CD4-positive, alpha-beta T cell treated with Interleukin-4 for 1 hour (primary cell): Measurements from ENCODE around the gene NUP214.
"Not testable (repeated sequence)": the region's sequence is repeated elsewhere in the genome, so short reads cannot be mapped to it uniquely, and the experiment has no call there.

Source experiments
- DNase-seq, 2 donors: peaks; one replicate each; pipeline ENCODE4 v3.0.0-alpha.2; 2020 to 2022

NUP214 gene

DNA sequence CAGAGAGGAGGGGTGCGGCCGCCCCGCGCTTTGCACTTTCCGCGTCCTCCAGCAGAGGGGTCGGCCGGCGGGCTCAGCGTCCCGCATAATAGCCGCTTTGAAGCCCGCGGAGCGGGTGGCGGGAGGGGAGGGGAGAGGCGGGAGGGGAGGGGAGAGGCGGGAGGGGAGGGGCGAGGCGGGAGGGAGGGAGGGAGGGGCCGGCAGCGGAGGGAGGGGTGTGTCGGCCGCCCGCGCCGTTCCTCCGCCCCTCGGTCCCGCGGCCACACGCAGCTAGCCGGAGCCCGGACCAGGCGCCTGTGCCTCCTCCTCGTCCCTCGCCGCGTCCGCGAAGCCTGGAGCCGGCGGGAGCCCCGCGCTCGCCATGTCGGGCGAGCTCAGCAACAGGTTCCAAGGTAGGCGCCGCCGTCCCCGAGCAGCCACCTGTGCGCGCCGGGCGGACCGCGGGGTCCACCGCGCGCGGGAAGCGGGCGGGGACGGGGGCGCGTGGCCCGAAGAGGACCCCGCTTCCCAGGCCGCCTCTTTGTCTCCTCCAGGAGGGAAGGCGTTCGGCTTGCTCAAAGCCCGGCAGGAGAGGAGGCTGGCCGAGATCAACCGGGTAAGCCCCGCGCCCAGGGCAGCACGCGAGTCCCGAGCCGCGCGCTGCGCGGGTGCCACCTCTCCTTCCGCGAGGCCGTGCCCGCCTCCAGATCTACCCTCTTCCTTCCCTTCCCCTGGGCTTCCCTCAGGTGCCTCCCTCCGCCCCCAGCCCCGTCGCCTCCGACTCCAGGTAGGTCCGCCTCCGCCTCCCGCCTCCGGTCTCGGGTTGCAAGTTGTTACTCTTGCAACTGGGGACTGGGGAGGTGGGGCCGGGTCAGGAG is 28.9 kb upstream of the NUP214 start, which contains the start of gene AIF1L:
Gene AIF1L, plus strand, starts transcription at position 263 of the 857 bp plus-strand sequence. Its CDS starts 99 bp downstream, at position 362.
- DNase-seq: no peak

DNA sequence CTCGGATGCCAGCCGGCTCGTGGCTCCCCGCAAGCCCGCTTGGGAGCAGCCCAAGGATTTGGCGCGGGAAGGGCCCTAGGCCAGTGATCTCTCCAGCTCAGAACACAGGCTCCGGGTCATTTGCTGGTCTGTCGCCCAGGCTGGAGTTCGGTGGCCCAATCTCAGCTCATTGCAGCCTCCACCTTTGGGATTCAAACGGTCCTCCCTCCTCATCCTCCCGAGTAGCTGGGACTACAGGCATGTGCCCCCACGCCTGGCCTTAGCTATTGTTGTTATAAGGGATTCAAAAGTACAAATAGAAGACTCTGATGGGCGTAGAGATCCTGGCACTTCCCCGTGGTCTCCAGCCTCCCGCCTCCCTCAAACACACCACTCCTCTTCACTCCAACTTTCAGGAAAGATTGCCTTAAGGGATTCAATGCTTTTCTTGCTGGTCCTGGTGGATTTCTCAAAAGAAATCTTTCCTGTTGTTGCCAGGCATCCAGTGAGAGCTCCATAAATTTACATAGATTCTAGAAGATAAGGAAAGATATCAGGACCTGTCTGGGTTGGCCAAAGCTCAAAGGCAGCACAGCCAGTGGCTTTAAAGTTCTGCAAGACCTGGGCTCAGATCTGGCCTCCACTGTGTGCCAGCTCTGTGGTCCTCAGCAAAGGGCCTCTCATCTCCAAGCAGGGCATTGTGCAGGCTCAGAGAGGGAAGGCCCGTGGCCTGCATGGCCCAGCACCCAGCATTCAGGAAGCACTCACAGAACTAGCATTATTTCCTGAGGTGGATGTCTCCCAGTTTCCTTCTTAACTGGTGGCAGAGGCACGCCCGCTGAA is 28.0 kb upstream of the NUP214 start:
- no peak for DNase-seq

DNA sequence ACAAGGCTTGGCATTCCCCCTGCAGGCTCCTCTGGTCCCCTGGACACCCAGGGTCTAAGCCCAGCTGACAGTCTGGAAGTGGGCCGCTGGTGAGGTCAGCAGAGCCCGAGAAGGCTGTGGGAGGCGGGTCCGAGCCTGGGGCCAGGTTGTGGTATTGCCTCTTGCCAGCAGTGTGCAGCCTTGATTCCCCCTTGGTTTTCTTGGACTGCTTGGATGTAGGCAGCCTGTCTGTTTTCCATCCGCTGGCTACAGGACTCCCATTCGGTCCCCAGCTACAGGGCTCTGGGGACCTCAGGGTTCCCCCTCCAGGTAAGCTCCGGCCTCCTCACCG is 27.5 kb upstream of the NUP214 start:
- DNase-seq: no peak

DNA sequence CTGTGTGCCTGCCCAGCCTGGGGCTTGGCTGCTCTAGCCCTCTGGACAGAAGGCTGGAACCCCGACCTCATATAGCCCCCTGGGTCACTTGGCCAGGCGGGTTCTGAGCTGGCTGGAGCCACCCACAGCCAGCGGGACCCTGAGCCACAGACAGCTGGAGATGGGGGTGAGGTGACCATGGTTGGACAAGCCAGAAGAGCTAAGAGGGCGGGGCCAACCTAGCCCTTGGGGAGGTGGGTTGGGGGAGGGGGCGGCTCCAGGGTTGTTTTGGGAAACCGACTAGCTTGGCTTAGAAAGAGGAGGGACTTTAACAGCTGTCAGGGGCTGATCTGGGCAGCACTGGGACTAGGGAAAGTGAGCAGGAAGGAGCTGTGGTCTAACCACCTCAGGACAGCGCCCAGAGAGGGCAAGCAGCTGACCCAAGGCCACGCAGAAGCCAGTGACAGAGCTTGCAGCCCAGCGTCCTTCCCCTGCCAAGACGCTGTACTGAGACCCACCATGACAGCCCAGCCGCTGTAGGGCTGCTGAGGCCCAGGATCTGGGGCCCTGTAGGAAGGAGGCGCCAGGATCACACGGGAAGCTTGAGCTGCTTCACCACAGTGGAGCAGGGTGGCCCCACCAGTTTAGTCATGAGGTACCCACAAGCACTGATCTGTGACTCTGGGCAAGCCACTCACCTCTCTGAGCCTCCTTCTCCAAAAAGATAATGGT is 26.8 kb upstream of the NUP214 start:
- DNase-seq: no peak

DNA sequence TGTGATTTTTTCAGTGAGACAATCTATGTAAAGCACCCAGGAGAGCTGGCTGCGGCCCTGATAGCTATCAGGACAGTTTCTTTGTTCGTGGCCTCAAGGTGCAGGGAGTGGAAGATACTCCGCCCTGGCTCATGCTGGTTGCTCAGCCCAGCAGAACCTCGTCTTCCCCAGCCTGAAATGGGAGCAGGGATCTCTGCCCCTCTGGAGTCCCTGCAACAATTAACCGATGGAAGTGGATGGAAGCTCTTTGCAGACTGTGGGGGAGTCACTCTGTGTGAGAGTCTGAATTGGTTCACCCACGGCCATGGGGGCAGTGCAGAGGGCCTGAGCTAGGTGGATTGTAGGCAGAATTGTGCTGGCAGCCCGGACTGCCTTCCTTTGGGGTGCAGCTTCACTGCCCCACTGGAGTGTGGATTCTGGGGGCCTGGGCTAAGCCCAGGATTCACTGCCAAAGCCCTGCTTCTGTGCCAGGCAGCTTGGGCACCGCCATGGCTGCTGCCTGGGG is 26.2 kb upstream of the NUP214 start:
- no peak for DNase-seq

DNA sequence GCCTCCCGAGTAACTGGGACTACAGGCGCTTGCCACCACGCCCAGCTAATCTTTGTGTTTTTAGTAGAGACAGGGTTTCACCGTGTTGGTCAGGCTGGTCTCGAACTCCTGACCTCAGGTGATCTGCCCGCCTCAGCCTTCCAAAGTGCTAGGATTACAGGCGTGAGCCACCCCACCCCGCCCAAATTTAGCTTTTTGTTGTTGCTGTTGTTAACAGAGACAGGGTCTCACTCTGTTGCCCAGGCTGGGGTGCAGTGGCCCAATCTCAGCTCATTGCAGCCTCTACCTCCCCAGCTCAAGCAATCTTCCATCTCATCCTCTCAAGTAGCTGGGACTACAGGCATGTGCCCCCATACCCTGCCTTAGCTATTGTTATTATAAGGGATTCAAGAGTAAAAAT is 25.5 kb upstream of the NUP214 start:
- DNase-seq: not testable (repeated sequence)

DNA sequence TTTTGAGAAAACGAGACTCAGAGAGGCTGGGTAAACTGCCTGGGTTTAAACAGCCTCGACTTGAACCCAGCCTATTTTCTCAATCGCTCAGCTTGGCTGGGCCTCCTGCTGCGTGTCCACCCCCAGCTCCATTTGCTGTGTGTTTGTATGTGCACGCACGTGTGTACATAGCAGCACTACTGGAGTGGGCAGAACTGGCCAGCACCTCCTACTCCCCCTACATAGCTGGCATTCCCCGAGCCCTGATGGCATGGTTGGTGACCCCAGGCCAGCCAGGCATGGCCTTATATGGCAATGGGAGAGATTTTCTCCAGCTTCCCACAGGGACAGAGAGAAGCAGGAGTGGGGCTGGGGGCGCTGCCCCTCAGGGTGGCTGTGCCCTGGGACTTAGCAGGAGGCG is 24.9 kb upstream of the NUP214 start:
- DNase-seq: no peak

DNA sequence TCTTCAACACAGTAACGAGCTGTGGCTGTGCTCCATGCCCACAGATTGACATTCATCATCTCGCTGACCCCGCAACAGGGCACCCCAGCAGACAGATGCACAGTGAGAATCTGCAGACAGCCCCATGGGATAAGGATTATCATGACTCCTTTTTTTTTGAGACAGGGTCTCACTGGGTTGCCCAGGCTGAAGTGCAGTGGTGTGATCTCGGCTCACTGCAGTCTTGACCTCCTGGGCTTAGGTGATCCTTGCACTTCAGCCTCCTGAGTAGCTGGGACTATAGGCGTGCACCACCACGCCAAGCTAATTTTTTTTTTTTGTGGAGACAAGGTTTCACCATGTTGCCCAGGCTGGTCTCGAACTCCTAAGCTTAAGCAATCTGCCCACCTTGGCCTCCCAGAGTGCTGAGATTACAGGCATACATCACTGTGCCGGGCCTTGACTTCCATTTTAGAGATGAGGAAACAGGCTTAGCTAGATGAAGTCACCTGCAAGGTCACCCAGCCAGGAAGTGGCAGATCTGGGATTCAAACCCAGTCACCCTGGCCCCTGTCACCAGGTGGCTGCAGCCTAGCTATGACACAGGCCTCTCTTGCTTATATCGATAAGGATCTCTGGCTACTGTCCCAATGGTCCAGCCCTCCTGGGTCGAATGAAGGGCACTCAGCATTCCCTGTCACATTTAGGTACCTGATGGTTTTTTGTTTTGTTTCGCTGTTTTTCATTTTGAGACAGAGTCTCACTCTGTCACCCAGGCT is 24.0 kb upstream of the NUP214 start:
- DNase-seq: no peak

DNA sequence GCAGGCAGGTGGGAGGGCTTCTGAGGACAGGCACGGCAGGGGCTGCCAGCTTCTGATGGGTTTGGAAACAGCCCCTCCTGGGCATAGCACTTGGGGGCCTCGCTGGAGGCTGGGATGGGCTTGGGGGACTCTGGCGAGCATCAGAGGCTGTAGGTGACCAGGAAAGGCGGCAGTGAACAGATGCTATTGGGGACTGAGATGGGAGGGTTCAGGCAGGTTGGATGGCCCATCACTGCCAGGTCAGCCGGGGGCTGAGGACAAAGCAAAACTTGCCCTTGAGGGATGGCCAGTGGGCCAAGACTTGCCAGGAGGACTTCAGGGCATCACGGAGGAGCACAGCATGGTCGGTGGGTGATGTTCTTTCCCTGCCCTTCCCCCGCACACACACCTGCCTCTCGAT is 22.4 kb upstream of the NUP214 start:
- no peak for DNase-seq

DNA sequence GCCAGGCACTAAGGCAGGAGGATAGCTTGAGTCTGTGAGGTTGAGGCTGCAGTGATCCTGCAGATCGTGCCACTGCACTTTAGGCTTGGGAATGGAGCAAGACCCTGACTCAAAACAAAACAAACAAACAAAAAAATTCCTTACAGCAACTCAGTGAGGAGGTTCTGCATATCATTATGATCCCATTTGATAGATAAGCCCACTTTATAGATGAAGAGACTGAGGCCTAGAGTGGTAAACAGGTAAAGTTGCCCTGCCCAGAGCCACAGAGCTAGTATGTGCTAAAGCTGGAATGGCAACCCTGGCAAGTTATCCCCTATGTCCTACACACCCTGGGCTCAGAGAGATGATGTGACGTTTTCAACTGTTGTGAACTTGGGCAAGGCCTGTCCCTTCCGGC is 21.9 kb upstream of the NUP214 start:
- DNase-seq: no peak

DNA sequence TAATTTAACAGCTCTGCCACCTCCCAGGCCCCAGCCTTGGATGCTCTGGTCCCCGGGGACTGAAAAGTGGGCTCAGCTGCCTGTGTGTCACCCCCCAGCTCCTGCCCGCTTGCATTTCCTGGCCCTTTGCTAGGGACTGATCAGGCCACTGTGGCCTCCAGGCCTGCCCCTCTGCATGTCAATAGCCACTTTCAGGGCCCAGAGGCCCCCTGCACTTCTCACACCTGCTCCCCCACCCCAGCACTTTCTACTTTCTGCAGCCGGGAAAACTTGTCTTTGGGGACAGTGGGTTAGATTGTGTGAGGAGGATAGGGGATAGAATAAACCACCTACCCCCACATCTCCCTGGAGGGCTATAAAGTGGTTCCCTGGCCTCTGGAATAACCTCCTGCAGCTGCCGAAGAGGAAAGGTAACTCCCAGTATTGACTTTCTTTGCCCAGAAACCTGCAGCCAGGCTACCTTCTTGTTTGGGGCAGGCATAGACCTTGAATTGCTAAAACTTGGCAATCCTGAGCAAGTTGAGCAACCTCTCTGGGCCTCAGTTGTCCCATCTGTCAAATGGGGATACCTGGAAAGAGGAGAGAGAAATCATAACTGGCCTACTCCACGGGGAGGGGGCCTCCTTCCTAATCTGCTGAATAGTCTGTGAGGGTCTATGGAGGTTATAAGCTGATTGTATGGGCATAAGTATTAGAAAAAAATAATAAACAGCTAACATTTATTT is 21.2 kb upstream of the NUP214 start:
- DNase-seq: no peak

DNA sequence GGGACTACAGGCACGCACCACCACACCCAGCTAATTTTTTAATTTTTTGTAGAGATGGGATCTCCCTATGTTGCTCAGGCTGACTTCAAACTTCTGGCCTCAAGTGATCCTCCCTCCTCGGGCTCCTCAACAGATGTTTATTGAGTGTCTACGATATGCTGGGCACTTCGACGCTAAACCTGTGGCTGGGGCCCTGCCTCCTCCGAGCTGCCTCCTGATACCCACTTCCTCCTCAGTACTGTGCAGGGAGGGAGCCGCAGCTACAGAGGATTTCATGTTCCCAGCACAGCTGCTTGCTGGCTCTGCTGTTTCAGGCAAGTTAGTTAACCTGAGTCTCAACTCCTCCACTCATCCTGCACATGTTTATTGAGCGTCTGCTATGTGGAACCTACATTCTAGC is 19.4 kb upstream of the NUP214 start:
- DNase-seq: no peak

DNA sequence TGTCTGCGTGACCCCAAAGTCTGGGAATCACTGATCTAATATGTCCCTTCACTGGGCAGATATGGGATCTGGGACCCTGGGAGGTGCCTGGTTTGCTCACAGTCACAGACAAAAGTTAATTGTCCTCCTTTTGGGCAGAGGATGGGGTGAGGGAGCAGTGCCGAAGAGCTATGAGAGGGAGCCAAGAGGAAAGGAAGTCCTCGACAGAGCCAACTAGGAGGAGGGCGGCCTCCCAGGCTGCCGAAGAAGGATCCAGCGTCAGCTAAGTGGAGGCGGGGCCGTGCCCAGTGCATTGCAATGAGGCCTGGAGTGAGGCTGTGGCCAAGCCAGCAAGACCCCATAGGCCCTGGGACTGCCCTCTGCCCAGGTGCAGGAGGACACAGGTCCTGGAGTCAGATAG is 17.6 kb upstream of the NUP214 start:
- DNase-seq: no peak

DNA sequence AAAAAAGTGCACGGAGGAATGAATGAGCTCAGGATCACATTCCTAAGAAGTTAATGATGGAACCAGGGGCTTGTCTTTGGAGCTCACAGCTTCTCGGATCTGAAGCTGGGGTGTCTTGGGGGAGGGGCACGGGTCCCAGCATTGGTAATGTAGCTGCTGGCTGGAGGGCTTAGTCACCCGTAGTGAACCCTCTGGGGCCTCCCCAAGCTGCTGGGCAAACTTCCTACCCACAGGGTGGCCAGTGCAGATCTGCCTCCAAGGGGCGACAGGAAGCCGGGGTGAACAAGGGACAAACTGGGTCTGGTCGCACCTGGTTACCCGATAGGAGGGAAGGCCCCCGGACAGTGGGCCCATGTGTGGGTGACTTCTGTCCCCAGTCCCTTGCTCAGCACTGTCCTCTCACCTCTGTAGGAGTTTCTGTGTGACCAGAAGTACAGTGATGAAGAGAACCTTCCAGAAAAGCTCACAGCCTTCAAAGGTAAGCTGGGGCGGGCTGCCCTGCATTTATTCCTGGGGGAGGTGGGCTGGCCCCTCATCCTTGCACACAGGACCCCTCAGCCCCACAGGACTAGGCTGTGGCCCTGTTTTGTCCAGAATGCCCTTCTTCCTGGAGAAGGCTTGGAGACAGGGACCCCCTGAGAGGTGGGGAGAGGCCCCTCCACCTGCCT is 14.1 kb upstream of the NUP214 start:
- DNase-seq: no peak

DNA sequence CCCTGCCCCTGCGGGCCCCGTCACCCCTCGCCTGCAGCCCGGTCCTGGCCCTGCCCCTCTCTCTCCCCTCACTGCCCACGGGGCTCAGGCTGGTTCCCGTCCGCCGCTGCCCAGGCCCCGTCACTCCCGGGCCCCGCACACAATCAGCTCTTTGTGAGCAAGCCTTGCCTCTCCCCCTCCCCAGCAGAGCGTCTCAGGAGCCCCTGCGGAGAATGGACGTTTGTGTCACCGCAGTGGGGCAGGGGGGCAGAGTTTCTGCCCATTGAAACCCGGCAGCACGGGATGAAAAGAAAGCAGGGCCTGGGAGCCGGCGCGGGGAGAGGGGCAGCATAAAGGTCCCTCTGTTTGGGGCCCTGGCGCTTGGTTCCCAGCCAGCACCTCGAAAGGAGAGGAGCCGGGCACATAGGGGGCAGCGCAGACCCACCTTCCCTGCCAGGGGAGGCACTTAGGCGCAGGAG is 13.5 kb upstream of the NUP214 start:
- DNase-seq: no peak

DNA sequence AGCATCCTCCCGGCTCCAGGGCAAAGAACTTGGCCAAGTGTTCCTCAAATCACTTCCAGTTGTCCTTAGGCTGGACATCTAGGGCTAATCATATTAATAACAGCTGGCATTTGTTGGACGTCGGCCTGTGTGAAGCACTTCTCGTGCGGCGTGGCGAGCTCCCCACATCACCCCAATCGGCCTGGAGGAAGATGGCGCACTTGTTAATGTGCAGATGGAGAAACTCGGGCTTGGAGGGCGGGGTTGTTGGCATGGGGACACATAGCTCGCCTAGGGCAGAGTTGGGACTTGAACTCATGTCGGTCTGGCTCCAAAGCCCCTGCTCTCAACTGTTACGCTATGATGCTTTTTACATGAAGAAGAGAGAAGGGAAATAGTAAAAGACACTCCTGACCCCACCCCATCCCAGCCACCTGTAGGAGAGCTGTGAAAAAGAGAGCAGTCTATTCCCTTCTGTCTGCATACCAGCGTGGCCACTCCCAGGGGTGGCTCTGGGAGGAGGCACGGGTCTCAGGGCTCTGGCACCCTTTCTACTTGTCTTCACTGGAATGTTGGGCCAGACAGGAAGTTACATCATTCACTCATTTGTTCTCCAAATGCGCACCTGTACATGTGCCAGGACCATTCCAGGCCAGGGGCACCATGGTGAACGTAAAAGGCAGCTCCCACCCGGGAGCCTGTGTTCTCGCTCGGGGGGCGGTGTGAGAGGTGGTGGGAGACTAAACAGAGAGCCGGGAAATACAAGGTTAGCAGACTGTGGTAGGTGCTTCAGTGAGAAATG is 12.8 kb upstream of the NUP214 start:
- no peak for DNase-seq

DNA sequence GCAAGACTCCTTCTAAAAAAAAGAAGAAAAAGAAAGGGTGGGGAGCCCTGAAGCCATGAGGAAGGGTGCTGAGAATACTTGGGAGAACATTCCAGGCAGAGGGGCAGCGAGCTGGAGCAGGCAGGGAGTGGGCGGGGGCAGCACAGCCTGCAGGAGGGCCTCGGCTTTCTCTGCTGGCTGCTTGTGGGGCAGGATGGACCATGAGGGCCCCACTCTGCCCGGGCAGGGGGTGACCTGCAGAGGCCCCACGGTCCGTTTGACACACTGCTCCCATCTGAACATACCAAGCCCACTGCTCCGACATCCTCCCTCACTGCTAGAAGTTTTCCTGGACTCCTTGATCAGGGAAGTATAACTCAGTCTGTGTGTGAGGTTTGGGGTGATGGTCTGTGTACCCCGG is 11.7 kb upstream of the NUP214 start:
- no peak for DNase-seq

DNA sequence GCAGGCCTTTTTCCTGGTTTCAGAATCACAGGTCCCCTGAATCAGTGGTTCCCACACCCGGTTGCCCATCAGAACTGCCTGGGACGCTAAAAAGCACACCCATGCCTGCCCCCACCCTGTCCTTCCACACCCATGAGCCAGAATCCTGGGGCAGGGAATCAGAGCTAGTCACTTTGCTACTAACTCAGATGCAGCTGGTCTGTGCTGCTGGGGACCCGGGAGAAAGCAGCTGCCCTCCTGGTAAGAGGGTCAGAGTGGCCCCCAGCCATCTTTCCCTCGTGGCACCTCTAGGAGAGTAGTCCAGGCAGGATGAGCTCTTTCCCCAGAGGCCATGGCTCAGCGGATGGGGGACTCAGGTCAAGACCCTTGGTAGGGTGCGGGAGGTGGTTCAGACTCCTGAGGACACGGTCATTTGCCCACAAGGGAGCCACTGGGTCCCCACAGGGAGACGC is 11.3 kb upstream of the NUP214 start:
- DNase-seq: no peak

DNA sequence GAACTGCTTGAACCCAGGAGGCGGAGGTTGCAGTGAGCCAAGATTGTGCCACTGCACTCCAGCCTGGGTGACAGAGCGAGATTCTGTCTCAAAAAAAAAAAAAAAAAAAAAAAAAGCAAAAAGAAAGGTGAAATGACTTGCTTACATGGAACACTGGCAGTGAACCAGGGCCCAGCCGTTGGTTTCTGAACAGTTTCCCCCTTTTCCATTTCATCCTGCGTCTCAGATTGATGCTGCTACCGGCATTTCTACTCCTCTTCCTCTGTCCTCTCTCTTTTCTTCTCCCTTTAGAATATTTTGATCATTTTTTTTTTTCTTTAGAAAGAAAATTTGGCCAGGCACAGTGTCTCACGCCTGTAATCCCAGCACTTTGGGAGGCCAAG is 10.0 kb upstream of the NUP214 start:
- not testable (repeated sequence) for DNase-seq
